SK-N-MC (cell line): ENCODE data around the gene LNP1.

Experiments used
- FOXP2 ChIP-seq: optimal IDR thresholded peaks from 2 replicates; pipeline ENCODE3; 2011; ENCODE audit warnings: mild to moderate bottlenecking, moderate library complexity; ENCODE audit not compliant: insufficient read depth; ENCODE audit errors: extremely low read length, control extremely low read depth
- POLR2AphosphoS5 ChIP-seq: IDR thresholded peaks from 2 replicates; pipeline ENCODE4 v1.6.1; 2012; ENCODE audit warnings: mild to moderate bottlenecking, low read depth, low read length, borderline replicate concordance

DNA sequence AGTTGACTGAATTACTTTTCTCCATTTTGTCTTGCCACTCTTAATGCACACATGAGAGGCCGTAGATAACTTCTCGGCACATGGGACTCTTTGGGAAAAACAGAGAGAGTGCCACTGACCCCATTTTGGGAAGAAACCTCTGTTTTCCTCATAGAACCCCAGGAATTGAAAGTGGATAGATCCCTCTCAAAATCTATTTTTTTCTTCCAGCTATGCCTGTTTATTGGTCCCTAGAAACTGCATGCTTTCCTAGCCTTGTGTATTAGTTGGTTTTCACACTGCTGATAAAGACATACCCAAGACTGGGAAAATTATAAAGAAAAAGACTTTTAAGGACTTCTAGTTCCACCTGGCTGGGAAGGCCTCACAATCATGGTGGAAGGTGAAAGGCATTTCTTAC lies 67.3 kb downstream of the LNP1 start:
- TF ChIP-seq POLR2AphosphoS5 = no peak
- no peak for TF ChIP-seq FOXP2
